HEK293 (cell line): ENCODE data around the gene LARP6.

Experiments used
- CTCF ChIA-PET: fragments of 350-600 bp; formaldehyde crosslinking; extraction: SDS; loops from one replicate; lab custom pipeline; 2021; ENCODE audit warnings: antibody characterized with exemption; lab: Yijun Ruan, JAX
- POLR2A ChIA-PET: fragments of 300-600 bp; formaldehyde crosslinking; extraction: SDS; loops from one replicate; lab custom pipeline; 2020; ENCODE audit warnings: antibody characterized with exemption, inconsistent platforms; lab: Yijun Ruan, JAX
- H3K27ac ChIP-seq: fragments of 200-500 bp; sonication (Bioruptor generic); 2 replicates; pipeline ENCODE4 v1.5.1; 2014; ENCODE audit warnings: low read depth, low read length, control low read depth, inconsistent platforms; ENCODE audit errors: extremely low read depth
- H3K36me3 ChIP-seq, 2 experiments: fragments of 200-500 bp in 1 of 2; sonication (Bioruptor generic) in 1 of 2; 1 replicate in 1 of 2; 2 replicates in 1 of 2; pipeline ENCODE4 v1.5.1; 2014 to 2017; ENCODE audit warnings: inconsistent platforms in 2 of 2, low read length in 2 of 2; ENCODE audit not compliant: control insufficient read depth in 2 of 2, insufficient read depth in 1 of 2
- H3K4me1 ChIP-seq: fragments of 200-500 bp; sonication (Bioruptor generic); 2 replicates; pipeline ENCODE4 v1.5.1; 2014; ENCODE audit warnings: mild to moderate bottlenecking, low read length, inconsistent platforms; ENCODE audit not compliant: control insufficient read depth, insufficient read depth
- H3K4me3 ChIP-seq: 2 replicates; pipeline ENCODE4 v1.5.1; 2011; ENCODE audit warnings: low read depth, mild to moderate bottlenecking, control low read depth, low read length, moderate library complexity
- H3K9me3 ChIP-seq: fragments of 200-500 bp; sonication (Bioruptor generic); 2 replicates; pipeline ENCODE4 v1.5.1; 2014; ENCODE audit warnings: low read depth, low read length, inconsistent platforms; ENCODE audit not compliant: control insufficient read depth, insufficient read depth
- HOXC10 ChIP-seq: sonication (generic); formaldehyde crosslinking; IDR thresholded peaks from 2 replicates; pipeline ENCODE4 v1.8.1; 2023; ENCODE audit warnings: mild to moderate bottlenecking, missing genetic modification reagents
- KLF17 ChIP-seq: fragments of 450-650 bp; formaldehyde crosslinking; IDR thresholded peaks from 2 replicates; pipeline ENCODE4 v1.5.1; 2016; ENCODE audit warnings: missing biosample characterization, missing genetic modification characterization
- KLF7 ChIP-seq: fragments of 450-650 bp; formaldehyde crosslinking; IDR thresholded peaks from 2 replicates; pipeline ENCODE4 v1.5.1; 2016; ENCODE audit warnings: missing biosample characterization, missing genetic modification characterization, borderline replicate concordance
- KLF8 ChIP-seq: fragments of 450-650 bp; formaldehyde crosslinking; IDR thresholded peaks from 2 replicates; pipeline ENCODE4 v1.5.1; 2016; ENCODE audit warnings: missing biosample characterization, missing genetic modification characterization
- PRDM10 ChIP-seq: fragments of 450-650 bp; formaldehyde crosslinking; IDR thresholded peaks from 2 replicates; pipeline ENCODE4 v1.5.1; 2016; ENCODE audit warnings: missing biosample characterization, missing genetic modification characterization
- REST ChIP-seq: fragments of 450-650 bp; formaldehyde crosslinking; IDR thresholded peaks from 2 replicates; pipeline ENCODE4 v1.5.1; 2016; ENCODE audit warnings: missing biosample characterization, missing genetic modification characterization
- TSHZ1 ChIP-seq: fragments of 450-650 bp; formaldehyde crosslinking; IDR thresholded peaks from 2 replicates; pipeline ENCODE4 v1.5.1; 2016; ENCODE audit warnings: missing biosample characterization, missing genetic modification characterization, borderline replicate concordance
- ZIC2 ChIP-seq: fragments of 450-650 bp; formaldehyde crosslinking; IDR thresholded peaks from 2 replicates; pipeline ENCODE4 v1.5.1; 2016; ENCODE audit warnings: missing biosample characterization, missing genetic modification characterization
- ZNF146 ChIP-seq: fragments of 450-650 bp; formaldehyde crosslinking; IDR thresholded peaks from 2 replicates; pipeline ENCODE4 v1.5.1; 2016; ENCODE audit warnings: missing biosample characterization, missing genetic modification characterization
- ZNF184 ChIP-seq: fragments of 450-650 bp; IDR thresholded peaks from 2 replicates; pipeline ENCODE4 v1.5.1; 2018; ENCODE audit warnings: missing biosample characterization, mild to moderate bottlenecking, missing genetic modification characterization
- ZNF223 ChIP-seq: fragments of 450-650 bp; formaldehyde crosslinking; IDR thresholded peaks from 2 replicates; pipeline ENCODE4 v1.5.1; 2016; ENCODE audit warnings: missing biosample characterization, missing genetic modification characterization
- ZNF37A ChIP-seq: fragments of 450-650 bp; IDR thresholded peaks from 2 replicates; pipeline ENCODE4 v1.5.1; 2018; ENCODE audit warnings: missing biosample characterization, missing genetic modification characterization
- ZNF398 ChIP-seq: fragments of 450-650 bp; formaldehyde crosslinking; IDR thresholded peaks from 2 replicates; pipeline ENCODE4 v1.5.1; 2017; ENCODE audit warnings: missing biosample characterization, missing genetic modification characterization
- ZNF561 ChIP-seq: fragments of 450-650 bp; IDR thresholded peaks from 2 replicates; pipeline ENCODE4 v1.5.1; 2018; ENCODE audit warnings: missing biosample characterization, missing genetic modification characterization, borderline replicate concordance
- ZNF585B ChIP-seq: fragments of 450-650 bp; formaldehyde crosslinking; IDR thresholded peaks from 2 replicates; pipeline ENCODE4 v1.5.1; 2016; ENCODE audit warnings: missing biosample characterization, missing genetic modification characterization
- ZSCAN30 ChIP-seq: fragments of 450-650 bp; IDR thresholded peaks from 2 replicates; pipeline ENCODE4 v1.5.1; 2018; ENCODE audit warnings: missing biosample characterization, mild to moderate bottlenecking, missing genetic modification characterization, moderate library complexity
- ZXDB ChIP-seq: fragments of 450-650 bp; formaldehyde crosslinking; IDR thresholded peaks from 2 replicates; pipeline ENCODE4 v1.5.1; 2016; ENCODE audit warnings: missing biosample characterization, missing genetic modification characterization

The LARP6 gene

GRCh38 chr15:70818580-70818979 lies 35.4 kb downstream of the LARP6 start:
- Histone ChIP-seq H3K36me3 (no peaks in the 10 kb centered on the region), H3K9me3 (no peaks in the 10 kb centered on the region), H3K4me1 (no peaks in the 10 kb centered on the region), H3K4me3 (no peak overlapping the region), H3K27ac (no peak overlapping the region)
- ChIA-PET CTCF (interaction anchor here (0.9 kb wide), 1 partner anchor 11 kb away, joined by 3 read pairs; no protein-coding TSS in a partner anchor), POLR2A (no interaction called here)
- TF ChIP-seq REST (tag by site-specific recombination) (no peak), ZNF146 (tag by site-specific recombination) (peak; percentile 72)
- TF ChIP-seq, all 188 proteins: peak for 1

GRCh38 chr15:70817266-70817665 lies 36.7 kb downstream of the LARP6 start:
- Histone ChIP-seq H3K27ac (no peak overlapping the region), H3K36me3 (no peaks in the 10 kb centered on the region), H3K4me3 (no peak overlapping the region), H3K9me3 (no peaks in the 10 kb centered on the region), H3K4me1 (no peaks in the 10 kb centered on the region)
- peak; percentile 64 for TF ChIP-seq ZIC2
- 0 out of 2 replicates have a peak, but pooled peaks have one; percentile 29 for TF ChIP-seq PRDM10 (tag by site-specific recombination)
- no peak for TF ChIP-seq HOXC10 (CRISPR knock-in tag)
- no peak for TF ChIP-seq ZNF561 (tag by site-specific recombination)
- ChIA-PET POLR2A (interaction anchor here (0.6 to 1.0 kb wide), 2 partner anchors 54 to 1252 kb away, joined by 3 read pairs; partner anchors contain the start of gene UACA), CTCF (interaction anchor here (0.7 to 1.4 kb wide), 4 partner anchors 57 to 136 kb away, joined by 3 to 4 read pairs (median 3); no protein-coding TSS in a partner anchor)

- Histone ChIP-seq H3K4me3 (no peak overlapping the region), H3K9me3 (no peaks in the 10 kb centered on the region), H3K4me1 (no peaks in the 10 kb centered on the region), H3K36me3 (no peaks in the 10 kb centered on the region), H3K27ac (no peak overlapping the region)
- ChIA-PET POLR2A (no interaction called here), CTCF (interaction anchor here (1.4 to 1.6 kb wide), 2 partner anchors 10 to 36 kb away, joined by 3 to 12 read pairs; no protein-coding TSS in a partner anchor)
- TF ChIP-seq ZNF561 (tag by site-specific recombination) (no peak), ZNF37A (tag by site-specific recombination) (no peak), KLF17 (tag by site-specific recombination) (no peak), ZXDB (tag by site-specific recombination) (no peak), ZNF398 (tag by site-specific recombination) (no peak), KLF8 (tag by site-specific recombination) (no peak), TSHZ1 (tag by site-specific recombination) (no peak), ZNF184 (tag by site-specific recombination) (no peak), KLF7 (no peak), ZSCAN30 (tag by site-specific recombination) (no peak), ZNF585B (no peak), ZNF223 (tag by site-specific recombination) (no peak)
Measured at GRCh38 chr15:70815604-70816003, 38.4 kb downstream of the LARP6 start.
